Stimulated activated CD4-positive, alpha-beta T cell treated with anti-CD3 and anti-CD28 coated beads, Interleukin-1b, Interleukin-23, amount 100 ng/mL, for 4 hours (primary cell): ENCODE data around the gene CGB5.
"Not testable (repeated sequence)": the region's sequence is repeated elsewhere in the genome, so short reads cannot be mapped to it uniquely, and the experiment has no call there.

Source experiments
- DNase-seq, 2 donors: peaks; one replicate each; pipeline ENCODE4 v3.0.0-alpha.2; 2020; ENCODE audit warnings: low read depth in 2 of 2

CGB5 gene

GRCh38 chr19:49020931-49021895, 22.4 kb upstream of the CGB5 start:
- DNase-seq, result no peak

GRCh38 chr19:49022116-49022515, 21.5 kb upstream of the CGB5 start:
- no peak for DNase-seq

- DNase-seq, result not testable (repeated sequence)
Observed at GRCh38 chr19:49024233-49024632, 19.4 kb upstream of the CGB5 start, which contains the start of gene CGB3. TSS of gene CGB3 (minus strand) at chr19:49024333. CDS start at chr19:49023971, 362 bp downstream.

GRCh38 chr19:49025088-49025487, 18.6 kb upstream of the CGB5 start:
- DNase-seq, result not testable (repeated sequence)

- not testable (repeated sequence) for DNase-seq
Observed at GRCh38 chr19:49025599-49025998, 18.0 kb upstream of the CGB5 start.

GRCh38 chr19:49028686-49029085, 15.0 kb upstream of the CGB5 start:
- DNase-seq, result not testable (repeated sequence)

- DNase-seq, result not testable (repeated sequence)
Observed at GRCh38 chr19:49029749-49030148, 13.9 kb upstream of the CGB5 start.

GRCh38 chr19:49030323-49030722, 13.3 kb upstream of the CGB5 start:
- DNase-seq, result not testable (repeated sequence)

GRCh38 chr19:49031642-49032301, 11.9 kb upstream of the CGB5 start, which contains the start of gene CGB2:
TSS of gene CGB2 (plus strand) at chr19:49031890. CDS start at chr19:49032096, 206 bp downstream.
- DNase-seq, result peak in 1 of 2 donors; percentile 44

- not testable (repeated sequence) for DNase-seq
Observed at GRCh38 chr19:49036815-49037214, 6.8 kb upstream of the CGB5 start, which contains the start of gene CGB1. TSS of gene CGB1 (minus strand) at chr19:49036895. CDS start at chr19:49036711, 184 bp downstream.

- DNase-seq, result not testable (repeated sequence)
Observed at GRCh38 chr19:49038111-49038510, 5.5 kb upstream of the CGB5 start.

GRCh38 chr19:49038557-49039276, 4.9 kb upstream of the CGB5 start:
- not testable (repeated sequence) for DNase-seq

- DNase-seq, result not testable (repeated sequence)
Observed at GRCh38 chr19:49039736-49040135, 3.9 kb upstream of the CGB5 start.

- no peak for DNase-seq
Observed at GRCh38 chr19:49042177-49042576, 1.5 kb upstream of the CGB5 start.

- DNase-seq, result not testable (repeated sequence)
Observed at GRCh38 chr19:49042666-49043065, 982 bp upstream of the CGB5 start.

- not testable (repeated sequence) for DNase-seq
Observed at GRCh38 chr19:49049011-49049410, 5.4 kb downstream of the CGB5 start, which contains the start of gene CGB8. TSS of gene CGB8 (minus strand) at chr19:49049111. CDS start at chr19:49048739, 372 bp downstream.

- not testable (repeated sequence) for DNase-seq
Observed at GRCh38 chr19:49049834-49050233, 6.2 kb downstream of the CGB5 start.

- not testable (repeated sequence) for DNase-seq
Observed at GRCh38 chr19:49050376-49051033, 6.9 kb downstream of the CGB5 start.

- peak in 1 of 2 donors; percentile 58 for DNase-seq
Observed at GRCh38 chr19:49056101-49056901, 12.7 kb downstream of the CGB5 start.
